GM23248 (cell line): ENCODE data around the gene SLC8A1. TPM values are rescaled to one million over a fixed set of nuclear protein-coding genes. Genes with fewer than 3 reads are reported as not detected.

ENCODE experiments used
- DNase-seq: peaks from one replicate; pipeline ENCODE4 v3.0.0-alpha.2; 2015
- H2AFZ ChIP-seq: fragments of 200-600 bp; sonication (generic); 2 replicates; pipeline ENCODE4 v1.6.1; 2016; ENCODE audit warnings: antibody characterized with exemption
- H3F3A ChIP-seq: fragments of 200-600 bp; sonication (generic); 2 replicates; pipeline ENCODE4 v1.6.1; 2016; ENCODE audit warnings: mild to moderate bottlenecking, antibody characterized with exemption, mixed run types; ENCODE audit not compliant: insufficient read depth
- H3K27ac ChIP-seq: fragments of 200-600 bp; sonication (generic); 2 replicates; pipeline ENCODE4 v1.5.1; 2016; ENCODE audit warnings: mild to moderate bottlenecking
- H3K27me3 ChIP-seq: fragments of 200-600 bp; sonication (generic); replicated peaks from 2 replicates; pipeline ENCODE4 v1.6.1; 2016; ENCODE audit warnings: mild to moderate bottlenecking; ENCODE audit not compliant: insufficient read depth
- H3K36me3 ChIP-seq: fragments of 200-600 bp; sonication (generic); 2 replicates; pipeline ENCODE4 v1.6.1; 2016; ENCODE audit warnings: low read depth, mild to moderate bottlenecking
- H3K4me1 ChIP-seq: fragments of 200-600 bp; sonication (generic); 2 replicates; pipeline ENCODE4 v1.6.1; 2016; ENCODE audit warnings: mild to moderate bottlenecking; ENCODE audit not compliant: insufficient read depth
- H3K4me2 ChIP-seq: fragments of 200-600 bp; sonication (generic); one replicate; pipeline ENCODE4 v1.6.1; 2016; ENCODE audit warnings: mild to moderate bottlenecking; ENCODE audit not compliant: unreplicated experiment
- H3K4me3 ChIP-seq: fragments of 200-600 bp; sonication (generic); 2 replicates; pipeline ENCODE4 v1.5.1; 2016; ENCODE audit warnings: mild to moderate bottlenecking
- H3K79me2 ChIP-seq: fragments of 200-600 bp; sonication (generic); 2 replicates; pipeline ENCODE4 v1.6.1; 2016; ENCODE audit warnings: mild to moderate bottlenecking; ENCODE audit not compliant: insufficient read depth
- H3K9ac ChIP-seq: fragments of 200-600 bp; sonication (generic); 2 replicates; pipeline ENCODE4 v1.6.1; 2016; ENCODE audit warnings: mild to moderate bottlenecking
- H3K9me2 ChIP-seq: fragments of 200-600 bp; sonication (generic); 2 replicates; pipeline ENCODE4 v1.6.1; 2016; ENCODE audit warnings: mixed run types, mild to moderate bottlenecking, moderate library complexity; ENCODE audit not compliant: insufficient read depth
- H3K9me3 ChIP-seq: fragments of 200-600 bp; sonication (generic); one replicate; pipeline ENCODE4 v1.6.1; 2017; ENCODE audit warnings: low read depth
- H4K20me1 ChIP-seq: fragments of 200-600 bp; sonication (generic); 2 replicates; pipeline ENCODE4 v1.6.0; 2016; ENCODE audit not compliant: insufficient read depth
- EZH2 ChIP-seq: fragments of 200-600 bp; sonication (generic); IDR thresholded peaks from 2 replicates; pipeline ENCODE4 v1.6.1; 2018; ENCODE audit warnings: antibody characterized with exemption, mild to moderate bottlenecking; ENCODE audit not compliant: insufficient read depth, poor library complexity, severe bottlenecking
- EZH2phosphoT487 ChIP-seq: fragments of 200-600 bp; sonication (generic); IDR thresholded peaks from 2 replicates; pipeline ENCODE4 v1.6.1; 2018; ENCODE audit warnings: antibody characterized with exemption, moderate library complexity, mild to moderate bottlenecking, low read depth; ENCODE audit not compliant: insufficient read depth
- WGBS, 2 experiments: methylation state at CpG; one replicate each; pipeline ENCODE4 v1.1.6; 2015 to 2017; ENCODE audit warnings: low lambda C conversion rate in 2 of 2, low coverage in 1 of 2; ENCODE audit errors: missing lambda C conversion rate in 2 of 2; 5-methylcytosine and 5-hydroxymethylcytosine counted together
- in situ Hi-C: fragments of 300-500 bp; cut with MboI; formaldehyde crosslinking; loops from 2 replicates; pipeline ENCODE4 v1.15.0; 2020
- polyA plus RNA-seq: library from polyadenylated mRNA; unstranded; fragments of >200 nt; fragmentation: Nextera tagmentation; extraction: Ambion mirVana; gene quantifications from 2 replicates; pipeline ENCODE4 v1.2.1, GENCODE V29; 2016
- total RNA-seq: library from RNA; depleted of rRNA; stranded (reverse); fragments of >200 nt; shearing (Covaris generic); gene quantifications from 2 replicates; pipeline ENCODE4 v1.2.3, GENCODE V29; 2014; rRNA removed

The SLC8A1 gene
- 82.1 and 83.4 TPM in 2 replicates for total RNA-seq
- 11.6 and 13.8 TPM in 2 replicates for polyA plus RNA-seq

DNA sequence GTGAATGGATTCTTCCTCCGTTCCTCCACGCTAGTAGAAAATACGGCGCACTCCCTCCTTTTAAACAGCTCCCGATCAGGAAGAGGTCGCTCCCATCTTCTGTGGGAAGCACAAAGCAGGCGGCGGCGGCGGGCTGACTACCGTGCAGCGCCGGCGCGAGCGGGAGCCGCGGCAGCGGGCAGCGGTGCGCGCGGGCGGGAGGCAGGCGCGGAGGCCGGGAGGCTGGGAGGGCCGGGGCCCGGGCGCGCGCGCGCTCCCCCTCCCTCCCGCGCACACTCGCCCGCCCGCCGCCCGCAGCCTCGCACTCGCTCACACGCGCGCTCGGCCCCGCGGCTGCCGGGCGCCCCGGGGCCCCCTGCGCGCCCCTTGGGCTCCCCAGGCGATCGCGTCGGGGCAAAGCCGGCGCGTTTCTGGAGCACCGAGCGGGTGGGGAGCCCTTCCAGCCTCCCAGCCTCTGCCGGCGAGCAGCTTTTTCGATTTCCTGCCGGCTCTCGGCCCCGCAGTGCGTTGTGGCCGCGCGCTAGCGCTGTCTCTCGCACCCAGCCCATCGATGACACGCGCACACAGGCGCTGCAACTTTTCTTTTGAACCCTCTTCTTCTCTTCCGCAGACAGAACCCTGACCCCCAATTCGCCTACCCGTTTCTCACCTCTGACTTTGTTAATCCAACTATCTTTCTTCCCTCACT lies at the start of gene SLC8A1:
Gene SLC8A1 (minus strand): TSS at position 173 of the 688 bp plus-strand sequence.
- Histone ChIP-seq H3K4me1 (peaks cover 19% of the 10 kb centered on the region), H3K9me3 (no peaks in the 10 kb centered on the region), H3K9ac (peak within 1 kb of the TSS; percentile 72), H3K27me3 (no peaks in the 10 kb centered on the region), H2AFZ (peak within 1 kb of the TSS; percentile 94), H4K20me1 (no peaks in the 10 kb centered on the region), H3K79me2 (peaks cover 35% of the 10 kb centered on the region), H3F3A (peaks cover 24% of the 10 kb centered on the region), H3K36me3 (no peaks in the 10 kb centered on the region), H3K4me2 (peak within 1 kb of the TSS; percentile 97), H3K9me2 (no peaks in the 10 kb centered on the region), H3K4me3 (peak within 1 kb of the TSS; percentile 98), H3K27ac (peak within 1 kb of the TSS; percentile 41)
- in situ Hi-C loops: no loop called here
- WGBS, 2 experiments: 2 to 3% methylated on average over 30 to 44 of the region's 82 CpGs
- peak; percentile 78 for DNase-seq
- TF ChIP-seq EZH2phosphoT487: no peak
- TF ChIP-seq EZH2: no peak

DNA sequence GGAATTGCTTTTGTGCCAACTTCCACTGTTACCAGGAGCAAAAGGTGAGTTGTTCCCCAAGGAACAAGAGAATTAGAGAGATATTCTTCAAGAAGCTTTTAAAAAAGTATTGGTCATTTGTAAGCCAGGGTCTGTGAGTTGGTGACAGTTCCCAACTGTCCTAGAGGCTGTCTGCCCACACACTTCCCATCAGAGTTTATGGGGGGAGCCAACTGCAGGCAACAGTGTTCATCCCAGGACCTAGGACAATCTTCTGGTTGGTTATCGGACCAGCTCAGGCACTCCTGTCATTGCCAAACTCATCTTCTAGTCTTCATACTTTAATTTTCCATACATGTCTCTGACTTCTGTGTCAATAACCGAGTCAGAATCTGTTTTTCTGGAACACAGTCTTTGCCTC lies 47.5 kb upstream of the SLC8A1 start:
- no peak overlapping the region for H2AFZ ChIP-seq
- H3K9me3 ChIP-seq: no peaks in the 10 kb centered on the region
- no peak overlapping the region for H3K9ac ChIP-seq
- no peak overlapping the region for H3K27ac ChIP-seq
- H3K9me2 ChIP-seq: no peaks in the 10 kb centered on the region
- H3K4me2 ChIP-seq: no peak overlapping the region
- TF ChIP-seq EZH2phosphoT487 (no peak), EZH2 (no peak)
- no peaks in the 10 kb centered on the region for H3K36me3 ChIP-seq
- WGBS, 2 experiments: 82 to 84% methylated on average over 2 of the region's 2 CpGs
- H4K20me1 ChIP-seq: no peaks in the 10 kb centered on the region
- DNase-seq: no peak
- in situ Hi-C loops: loop anchor here (25.0 kb wide), 1 partner anchor 263 kb away; no protein-coding TSS in a partner anchor
- no peaks in the 10 kb centered on the region for H3K79me2 ChIP-seq
- H3K4me1 ChIP-seq: peaks cover 4% of the 10 kb centered on the region; the same call in 1 of the 2 replicates
- H3F3A ChIP-seq: no peaks in the 10 kb centered on the region
- no peaks in the 10 kb centered on the region for H3K27me3 ChIP-seq
- H3K4me3 ChIP-seq: no peak overlapping the region

DNA sequence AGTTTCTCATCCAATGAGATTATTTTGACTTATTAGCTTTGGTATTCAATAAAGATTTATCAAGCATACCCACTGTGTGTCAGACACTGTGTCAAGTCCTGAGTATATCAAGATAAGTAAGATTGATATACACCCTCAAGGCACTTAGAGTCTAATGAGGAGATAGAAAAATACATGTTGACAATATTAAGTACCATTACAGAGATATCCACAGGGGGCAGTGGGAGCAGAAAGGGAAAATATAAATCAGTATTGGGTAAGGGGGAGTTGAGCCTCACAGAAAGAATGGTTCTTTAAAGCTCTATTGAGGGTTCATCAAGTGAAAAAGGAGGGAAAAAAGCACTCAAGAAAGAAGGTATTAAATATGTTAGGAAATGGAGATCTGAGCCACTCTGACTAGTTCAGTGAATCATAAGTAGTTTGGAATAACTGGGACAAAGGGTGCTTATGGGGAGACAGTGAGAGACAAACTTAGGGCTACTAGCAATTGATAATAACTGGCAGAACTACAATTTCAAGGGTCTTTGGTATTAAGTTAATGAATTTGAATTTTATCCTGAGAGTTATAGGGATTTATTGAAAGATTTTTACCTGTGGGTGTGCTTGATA lies 45.5 kb upstream of the SLC8A1 start:
- Histone ChIP-seq H3F3A (no peaks in the 10 kb centered on the region), H3K36me3 (no peaks in the 10 kb centered on the region), H2AFZ (peak overlapping the region; percentile 53), H3K9ac (no peak overlapping the region), H3K4me1 (peaks cover 4% of the 10 kb centered on the region; the same call in 1 of the 2 replicates), H3K4me2 (no peak overlapping the region), H3K27ac (no peak overlapping the region), H3K4me3 (no peak overlapping the region), H3K9me3 (no peaks in the 10 kb centered on the region), H3K9me2 (no peaks in the 10 kb centered on the region), H3K27me3 (no peaks in the 10 kb centered on the region), H3K79me2 (no peaks in the 10 kb centered on the region), H4K20me1 (no peaks in the 10 kb centered on the region)
- in situ Hi-C loops: loop anchor here (25.0 kb wide), 1 partner anchor 265 kb away; no protein-coding TSS in a partner anchor
- peak; percentile 40 for DNase-seq
- TF ChIP-seq EZH2phosphoT487 (no peak), EZH2 (no peak)

DNA sequence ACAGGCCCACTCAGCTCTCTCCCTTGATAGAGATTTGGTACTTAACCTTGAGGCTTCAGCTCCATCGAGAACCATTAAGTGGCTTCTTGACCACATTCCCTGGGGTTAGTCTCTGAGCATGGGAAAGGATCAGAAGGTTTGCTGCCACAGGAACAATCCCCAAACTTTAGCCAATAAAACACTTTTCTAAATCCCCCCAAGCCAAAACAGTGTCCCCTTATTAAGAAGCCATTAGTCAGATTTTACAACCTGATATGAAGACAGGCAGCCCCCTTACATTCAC lies 37.7 kb upstream of the SLC8A1 start:
- no peak for DNase-seq
- Histone ChIP-seq H3K4me1 (peaks cover 11% of the 10 kb centered on the region; the same call in 1 of the 2 replicates), H3K9me2 (no peaks in the 10 kb centered on the region), H3F3A (no peaks in the 10 kb centered on the region), H3K4me3 (peak overlapping the region; percentile 55), H3K79me2 (no peaks in the 10 kb centered on the region), H3K27ac (no peak overlapping the region), H3K4me2 (peak overlapping the region; percentile 47), H2AFZ (peak overlapping the region; percentile 81), H3K9me3 (no peaks in the 10 kb centered on the region), H3K9ac (peak overlapping the region; percentile 55), H3K27me3 (no peaks in the 10 kb centered on the region), H3K36me3 (no peaks in the 10 kb centered on the region), H4K20me1 (no peaks in the 10 kb centered on the region)
- in situ Hi-C loops: loop anchor here (25.0 kb wide), 1 partner anchor 273 kb away; no protein-coding TSS in a partner anchor
- TF ChIP-seq EZH2phosphoT487 (no peak), EZH2 (no peak)
- WGBS, 2 experiments: 42 to 65% methylated on average over 1 of the region's 1 CpG
